Islet precursor cell (in vitro differentiated cells): ENCODE results near the gene LARGE1.
A peak's percentile ranks its signal among the peaks of the same experiment; 100 is the strongest.
"Not testable (repeated sequence)": the region's sequence is repeated elsewhere in the genome, so short reads cannot be mapped to it uniquely, and the experiment has no call there.

ENCODE experiments used
- DNase-seq: peaks from one replicate; pipeline ENCODE4 v3.0.0-alpha.2; 2018

LARGE1 gene

GRCh38 chr22:33883961-33884808 lies 36.1 kb downstream of the LARGE1 start:
- DNase-seq: no peak

DNA sequence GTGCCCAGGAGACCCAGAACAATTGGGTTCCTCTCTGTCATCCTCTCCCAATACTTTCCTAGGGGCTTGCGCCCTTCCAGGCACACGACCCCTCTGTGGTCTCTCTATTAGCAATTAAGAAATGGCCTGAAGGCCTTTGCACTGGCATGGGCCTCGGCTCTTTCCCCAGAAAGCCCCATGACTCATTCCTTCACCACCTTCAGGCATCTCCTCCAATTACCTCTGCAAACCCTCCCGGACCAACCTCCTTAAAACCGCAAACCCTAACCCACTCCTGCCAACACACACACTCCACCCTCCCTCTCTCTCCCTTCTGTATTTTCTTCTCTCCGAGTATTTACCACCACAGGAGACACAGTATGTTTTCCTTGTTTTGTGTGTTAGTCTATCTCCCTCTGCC lies 36.7 kb downstream of the LARGE1 start:
- DNase-seq: peak; percentile 80

DNA sequence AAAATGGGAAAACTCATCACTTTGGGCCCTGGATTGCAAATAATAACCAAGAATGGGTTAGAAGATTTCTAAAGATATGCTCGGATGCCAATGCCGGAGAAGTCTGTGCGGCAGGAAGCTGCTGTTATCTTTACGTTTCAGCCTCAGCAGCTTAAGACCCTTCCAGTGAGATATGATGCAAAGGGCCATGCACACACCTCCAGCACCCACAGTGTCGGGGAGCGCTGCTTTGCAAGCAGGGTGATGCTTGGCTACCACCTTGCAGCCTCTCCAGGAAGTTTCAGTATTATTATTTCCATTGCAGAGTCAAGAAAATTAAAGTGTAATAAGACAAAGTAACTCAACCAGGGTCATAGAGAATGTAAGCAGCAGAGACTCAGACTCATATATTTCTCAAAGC lies 37.3 kb downstream of the LARGE1 start:
- DNase-seq: no peak

- no peak for DNase-seq
Measured at GRCh38 chr22:33880986-33881385, 39.3 kb downstream of the LARGE1 start.

DNA sequence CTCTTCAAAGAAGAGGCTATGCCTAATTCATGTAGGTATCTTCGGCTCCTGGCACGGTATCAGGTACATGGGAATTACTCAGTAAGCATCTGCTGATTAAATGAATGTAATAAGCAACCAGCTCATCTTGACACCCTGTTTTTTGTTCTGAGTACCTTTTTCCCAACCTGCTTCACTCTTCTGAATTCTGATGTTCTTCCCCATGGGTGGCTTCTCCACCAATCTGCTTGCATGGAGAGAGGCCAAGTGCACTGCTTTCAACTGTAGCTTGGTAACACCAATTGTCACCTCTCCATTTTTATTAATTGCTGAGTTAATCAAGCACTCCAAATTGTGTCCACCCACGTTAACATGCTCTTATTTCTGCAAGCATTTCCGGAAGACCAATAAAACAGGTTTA lies 40.5 kb downstream of the LARGE1 start:
- no peak for DNase-seq

DNA sequence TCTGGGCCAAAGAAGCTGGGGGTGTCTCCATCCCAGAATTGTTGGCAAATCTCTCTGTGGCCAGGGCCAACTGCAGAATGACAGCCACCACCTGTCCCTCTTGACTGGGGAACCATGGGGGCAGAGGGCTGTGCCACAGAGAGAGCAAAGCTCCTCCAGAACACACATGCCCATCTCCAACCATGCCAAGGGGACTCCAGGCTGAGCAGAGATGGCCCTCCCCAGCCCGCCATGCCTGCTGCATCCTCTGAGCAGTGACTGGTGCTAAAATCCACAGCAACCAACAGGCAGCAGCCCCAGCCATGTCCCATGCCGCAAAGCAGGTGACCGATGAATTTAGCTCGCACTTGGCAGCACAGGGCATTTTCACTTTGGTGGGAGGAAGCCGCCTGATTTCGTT lies 45.0 kb downstream of the LARGE1 start:
- no peak for DNase-seq

GRCh38 chr22:33874206-33874605 lies 46.1 kb downstream of the LARGE1 start:
- DNase-seq: no peak

DNA sequence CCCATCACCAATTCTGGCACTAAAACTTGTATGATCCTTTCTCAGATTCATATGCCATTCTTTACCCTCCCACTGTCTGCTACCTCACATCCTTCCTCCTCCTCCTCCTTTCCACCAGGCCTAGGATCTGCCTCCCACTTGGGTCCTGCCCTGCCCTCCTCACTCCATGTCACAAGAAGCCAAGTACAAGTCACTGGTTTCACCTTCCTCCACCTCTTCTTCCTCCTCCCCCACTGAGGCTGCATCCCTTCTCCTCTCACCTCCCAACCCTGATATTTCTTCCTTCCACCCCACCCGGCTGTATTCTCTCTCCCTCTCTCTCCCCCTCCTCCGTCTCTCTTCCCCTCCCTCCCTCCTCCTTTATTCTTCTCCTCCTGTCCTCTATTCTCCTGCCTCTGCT lies 46.6 kb downstream of the LARGE1 start:
- no peak for DNase-seq

DNA sequence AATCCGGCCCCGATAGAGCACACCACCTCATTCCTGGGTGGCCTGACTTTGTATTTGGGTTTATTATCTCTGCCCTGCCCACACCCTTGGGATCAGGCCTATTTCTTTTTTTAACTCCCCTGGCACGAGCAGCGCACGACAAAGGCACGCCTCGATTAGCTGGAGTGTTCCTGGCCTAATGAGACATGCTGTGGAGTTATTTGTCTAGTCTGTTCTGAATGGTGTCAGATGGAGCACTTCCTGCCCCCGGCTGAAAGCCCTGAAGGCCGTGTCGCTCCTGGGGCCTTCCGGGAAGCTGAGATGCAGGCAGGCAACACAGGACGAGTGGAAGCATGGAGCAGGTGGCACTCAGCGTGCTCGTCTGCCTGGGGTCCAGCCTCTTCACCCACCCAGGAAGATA lies 47.1 kb downstream of the LARGE1 start:
- no peak for DNase-seq

DNA sequence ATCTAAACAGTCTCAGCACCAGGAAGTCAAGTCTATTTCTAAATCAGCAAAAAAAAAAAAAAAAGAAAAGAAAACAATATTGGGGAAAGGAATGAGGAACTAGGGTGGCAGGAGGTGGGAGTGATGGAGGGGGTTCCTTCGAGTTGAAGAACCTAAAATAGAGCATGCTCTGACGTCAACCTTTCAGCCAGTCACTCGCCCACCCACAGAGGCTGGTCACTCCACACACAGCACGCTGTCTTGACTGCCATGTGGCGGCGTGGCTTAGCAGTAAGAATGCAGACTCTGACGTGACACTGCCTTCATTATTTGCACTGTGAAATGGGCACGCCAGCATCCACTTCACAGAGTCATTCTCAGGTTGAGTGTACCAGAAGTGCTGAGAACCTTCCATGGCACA lies 48.3 kb downstream of the LARGE1 start:
- no peak for DNase-seq

DNA sequence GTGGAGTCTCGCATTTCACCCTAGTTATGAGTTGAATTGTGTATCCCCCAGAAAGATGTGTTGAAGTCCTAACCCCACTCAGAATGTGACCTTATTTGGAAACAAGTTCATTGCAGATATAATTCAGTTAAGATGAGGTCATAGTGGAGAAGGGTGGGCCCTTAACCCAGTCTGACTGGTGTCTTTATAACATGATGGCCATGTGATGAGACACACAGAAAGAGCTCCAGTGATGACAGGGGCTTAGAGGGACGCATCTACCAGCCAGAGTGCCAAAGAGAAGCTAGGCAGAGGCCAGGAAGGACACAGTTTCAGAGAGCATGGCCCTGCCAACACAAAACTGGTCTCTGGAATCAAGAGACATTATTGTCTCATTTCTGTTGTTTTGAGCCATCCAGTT lies 50.3 kb downstream of the LARGE1 start:
- DNase-seq: no peak

GRCh38 chr22:33867971-33868370 lies 52.3 kb downstream of the LARGE1 start:
- DNase-seq: no peak

- DNase-seq: no peak
Measured at GRCh38 chr22:33867118-33867866, 53.0 kb downstream of the LARGE1 start.

GRCh38 chr22:33866511-33866910 lies 53.8 kb downstream of the LARGE1 start:
- no peak for DNase-seq

DNA sequence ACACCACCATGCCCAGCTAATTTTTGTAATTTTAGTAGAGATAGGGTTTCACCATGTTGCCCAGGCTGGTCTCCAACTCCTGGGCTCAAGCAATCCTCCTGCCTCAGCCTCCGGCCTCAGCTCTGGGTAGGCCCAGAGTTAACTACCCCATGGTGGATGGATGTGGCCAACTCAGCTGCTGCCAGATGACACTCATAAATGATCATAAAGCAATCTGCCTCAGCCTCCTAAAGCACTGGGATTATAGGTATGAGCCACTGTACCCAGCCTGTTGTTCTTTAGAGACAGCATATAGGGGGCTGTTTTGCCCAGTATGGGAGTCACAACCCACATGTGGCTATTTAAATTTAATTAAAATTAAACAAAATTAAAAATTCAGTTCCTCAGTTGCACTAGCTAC lies 54.3 kb downstream of the LARGE1 start:
- no peak for DNase-seq

GRCh38 chr22:33865248-33865647 lies 55.0 kb downstream of the LARGE1 start:
- no peak for DNase-seq

GRCh38 chr22:33864723-33865130 lies 55.5 kb downstream of the LARGE1 start:
- no peak for DNase-seq

DNA sequence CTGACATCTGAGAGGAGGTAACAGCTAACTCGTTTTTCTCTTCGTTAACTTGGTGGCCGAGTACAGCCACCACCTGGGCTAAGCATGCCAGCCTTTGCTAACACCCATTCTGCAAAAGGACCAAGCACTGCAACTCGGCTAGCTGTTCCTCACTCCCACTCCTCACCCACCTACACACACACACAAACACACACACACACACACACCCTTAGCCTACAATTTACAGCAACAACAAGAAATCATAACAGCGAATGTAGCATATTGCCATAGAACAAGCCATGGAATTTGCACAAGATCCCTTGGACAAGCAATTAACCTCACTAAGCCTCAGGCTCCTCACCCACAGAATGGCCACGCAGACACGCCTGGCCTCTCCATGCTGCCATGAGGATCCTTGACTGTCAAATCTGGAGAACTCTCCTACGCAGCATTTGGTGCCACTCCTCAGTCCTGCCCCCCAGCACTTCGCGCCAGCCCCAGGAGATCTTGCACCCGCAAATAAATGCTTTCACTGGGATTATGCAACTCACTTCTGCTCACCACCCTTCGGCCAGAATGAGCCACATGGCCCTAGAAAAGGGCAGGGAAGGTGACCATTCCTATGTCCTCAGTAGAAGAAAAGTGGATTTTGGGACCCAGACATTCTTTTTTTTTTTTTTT lies 58.9 kb downstream of the LARGE1 start:
- no peak for DNase-seq

DNA sequence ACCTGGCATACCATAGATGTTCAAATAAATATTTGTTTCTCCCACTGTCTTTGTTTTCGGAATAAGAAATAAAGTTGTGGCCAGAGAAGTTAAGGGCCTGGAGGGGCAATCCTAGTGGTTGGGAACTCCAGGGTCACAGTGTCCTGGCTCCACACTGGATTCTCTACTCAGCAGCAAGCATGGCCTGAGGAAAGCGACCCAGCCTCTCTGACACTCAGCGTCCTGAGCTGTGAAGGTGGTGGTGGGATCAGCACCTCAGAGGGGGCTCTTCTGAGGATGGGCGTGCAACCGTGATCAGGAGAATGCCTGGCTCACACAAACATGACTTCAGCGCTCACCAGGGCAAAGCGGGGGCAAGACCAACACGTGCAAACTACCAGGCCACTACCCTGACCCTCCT lies 59.9 kb downstream of the LARGE1 start:
- no peak for DNase-seq

GRCh38 chr22:33859311-33859710 lies 61.0 kb downstream of the LARGE1 start:
- DNase-seq: no peak

GRCh38 chr22:33858653-33859052 lies 61.6 kb downstream of the LARGE1 start:
- DNase-seq: not testable (repeated sequence)

GRCh38 chr22:33857767-33858166 lies 62.5 kb downstream of the LARGE1 start:
- DNase-seq: not testable (repeated sequence)

DNA sequence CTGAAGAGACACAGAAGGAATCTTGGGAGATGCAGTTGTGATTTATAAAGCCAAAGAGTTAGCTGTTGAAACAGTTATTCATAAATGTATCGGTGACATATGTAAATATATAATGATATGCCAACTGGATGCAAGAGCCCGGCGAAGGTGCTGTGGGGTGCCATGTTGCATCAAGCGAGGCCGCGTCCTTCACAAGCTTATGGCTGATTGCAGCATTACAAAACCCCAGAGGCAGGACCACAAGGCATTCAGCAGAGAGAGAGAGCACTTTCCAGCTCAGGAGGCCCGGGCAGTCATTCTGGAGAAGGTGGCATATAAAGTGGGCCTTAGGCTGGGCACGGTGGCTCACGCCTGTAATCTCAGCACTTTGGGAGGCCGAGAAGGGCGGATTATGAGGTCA lies 65.6 kb downstream of the LARGE1 start:
- DNase-seq: no peak
